Stimulated activated CD8-positive, alpha-beta memory T cell treated with anti-CD3 and anti-CD28 coated beads, Interleukin-15, amount 100 ng/mL, for 1 hour (primary cell): ENCODE measurements around the gene PRKRA.
"Not testable (repeated sequence)": the region's sequence is repeated elsewhere in the genome, so short reads cannot be mapped to it uniquely, and the experiment has no call there.

Source experiments
- DNase-seq: peaks from one replicate; pipeline ENCODE4 v3.0.0-alpha.2; 2020; ENCODE audit warnings: low read depth

The PRKRA gene

DNA sequence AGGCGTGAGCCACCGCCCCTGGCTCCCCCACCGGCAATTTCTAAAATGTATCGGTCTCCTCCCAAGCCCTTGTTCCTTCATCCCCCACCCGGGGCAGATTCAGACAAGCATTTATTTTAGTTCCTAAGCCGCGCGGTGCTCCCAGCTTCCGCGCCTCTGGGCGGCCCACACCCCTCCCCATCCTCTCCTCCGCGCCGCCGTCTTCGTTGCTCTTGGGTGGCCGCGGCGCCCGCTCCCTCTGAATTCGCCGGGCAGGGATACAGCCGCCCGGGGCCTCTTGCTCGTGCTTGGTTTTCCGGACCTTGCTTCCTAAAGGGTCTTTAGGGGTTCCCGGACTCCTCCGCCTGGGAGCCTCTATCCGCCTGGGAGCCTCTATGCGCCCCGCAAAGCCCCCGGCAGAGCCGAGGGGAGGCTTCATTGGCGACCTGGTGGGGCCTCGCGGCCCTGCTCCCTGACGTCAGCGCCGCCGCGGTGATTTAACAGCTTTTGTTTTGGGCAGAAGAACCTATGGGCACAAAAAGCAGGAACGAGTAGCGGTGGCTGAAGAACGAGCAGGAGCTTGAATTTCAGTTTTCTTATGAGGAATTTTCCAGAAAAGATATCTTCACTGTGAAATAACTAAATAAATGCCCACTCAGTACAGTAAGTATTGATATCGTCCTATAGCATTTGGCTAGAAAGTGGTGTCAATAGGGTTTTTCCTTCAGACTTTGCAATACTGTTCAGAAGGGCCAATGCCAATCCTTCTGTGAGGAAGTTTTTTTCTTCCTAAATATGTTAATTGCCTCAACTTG lies 37.3 kb downstream of the PRKRA start:
- DNase-seq, result peak; percentile 57

GRCh38 chr2:178412453-178412852 lies 38.5 kb downstream of the PRKRA start:
- DNase-seq, result not testable (repeated sequence)

- no peak for DNase-seq
These were observed 38.9 kb downstream of the PRKRA start for GRCh38 chr2:178412047-178412446.

- DNase-seq, result no peak
These were observed 41.7 kb downstream of the PRKRA start for GRCh38 chr2:178409261-178409660.

- DNase-seq, result no peak
These were observed 46.6 kb downstream of the PRKRA start for GRCh38 chr2:178404368-178404767.

- DNase-seq, result no peak
These were observed 47.2 kb downstream of the PRKRA start for GRCh38 chr2:178403671-178404306.

GRCh38 chr2:178401994-178402437 lies 49.0 kb downstream of the PRKRA start:
- no peak for DNase-seq

DNA sequence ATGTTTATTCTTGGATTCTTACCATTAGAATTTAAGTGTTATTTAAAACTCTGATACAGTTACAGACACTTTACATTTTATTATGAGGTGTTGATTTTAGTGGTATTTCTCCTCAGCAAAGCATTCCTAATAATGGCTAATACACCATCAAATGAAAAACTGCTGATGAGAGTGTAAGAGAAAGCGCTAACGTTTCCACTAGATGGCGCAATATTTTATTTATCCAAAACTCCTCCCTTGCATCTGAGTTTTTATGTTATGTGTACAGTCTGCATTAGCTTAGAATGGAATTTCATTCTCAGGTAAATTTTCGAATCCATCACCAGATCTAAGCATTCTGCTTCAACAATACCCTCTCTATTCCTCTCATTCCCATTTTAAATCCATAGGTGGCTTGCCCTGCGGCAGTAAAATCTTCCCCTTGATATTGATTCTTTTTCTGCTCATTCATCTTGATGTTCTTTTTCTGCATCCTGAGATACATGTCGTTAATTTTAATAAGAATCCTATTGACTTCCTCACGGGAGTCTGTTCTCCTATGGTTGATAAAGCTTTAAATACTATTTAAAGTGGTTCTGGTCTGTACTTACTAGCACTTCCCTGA lies 53.9 kb downstream of the PRKRA start:
- DNase-seq, result no peak

GRCh38 chr2:178395941-178396570 lies 54.9 kb downstream of the PRKRA start:
- no peak for DNase-seq

GRCh38 chr2:178395295-178395694 lies 55.7 kb downstream of the PRKRA start:
- no peak for DNase-seq

- no peak for DNase-seq
These were observed 56.1 kb downstream of the PRKRA start for GRCh38 chr2:178394859-178395258.

GRCh38 chr2:178392215-178392614 lies 58.8 kb downstream of the PRKRA start:
- DNase-seq, result no peak

DNA sequence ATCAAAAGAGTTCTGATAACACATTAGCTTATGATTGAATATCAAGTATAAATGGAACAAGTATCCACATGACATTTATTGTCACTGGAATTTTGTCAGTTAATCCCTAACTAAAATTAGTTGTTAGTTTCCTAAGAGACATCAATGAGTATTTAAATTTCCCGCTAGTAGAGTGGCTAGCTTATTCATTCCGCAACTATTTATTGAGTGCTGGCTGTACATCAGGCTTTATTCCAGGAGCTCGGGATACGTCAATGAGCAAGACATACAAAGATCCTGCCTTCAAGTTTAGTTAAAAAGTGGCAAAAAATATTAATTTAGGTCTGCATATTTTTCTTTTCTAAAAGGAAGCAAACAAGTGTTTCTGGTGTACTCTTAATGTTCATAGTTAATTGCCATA lies 59.3 kb downstream of the PRKRA start:
- no peak for DNase-seq

DNA sequence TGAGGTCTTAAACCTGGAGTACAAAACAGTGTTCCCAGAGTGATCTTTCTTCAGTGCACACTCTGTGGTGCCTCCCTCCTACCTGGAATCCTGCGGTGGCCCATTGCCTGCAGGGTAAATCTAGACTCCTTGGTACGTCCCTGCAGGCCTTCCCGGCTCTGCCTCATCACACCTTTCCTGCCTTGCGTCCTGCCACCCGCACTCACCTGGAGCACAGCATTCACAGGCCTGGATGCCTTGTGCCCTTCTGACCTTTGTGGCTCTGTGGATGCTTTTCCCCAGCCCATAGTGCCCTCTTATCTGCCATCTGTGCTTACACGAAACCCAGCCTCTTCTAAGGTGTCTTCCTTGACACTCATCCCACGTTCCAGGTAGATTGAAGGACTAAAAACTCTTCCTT lies 62.7 kb downstream of the PRKRA start:
- no peak for DNase-seq

DNA sequence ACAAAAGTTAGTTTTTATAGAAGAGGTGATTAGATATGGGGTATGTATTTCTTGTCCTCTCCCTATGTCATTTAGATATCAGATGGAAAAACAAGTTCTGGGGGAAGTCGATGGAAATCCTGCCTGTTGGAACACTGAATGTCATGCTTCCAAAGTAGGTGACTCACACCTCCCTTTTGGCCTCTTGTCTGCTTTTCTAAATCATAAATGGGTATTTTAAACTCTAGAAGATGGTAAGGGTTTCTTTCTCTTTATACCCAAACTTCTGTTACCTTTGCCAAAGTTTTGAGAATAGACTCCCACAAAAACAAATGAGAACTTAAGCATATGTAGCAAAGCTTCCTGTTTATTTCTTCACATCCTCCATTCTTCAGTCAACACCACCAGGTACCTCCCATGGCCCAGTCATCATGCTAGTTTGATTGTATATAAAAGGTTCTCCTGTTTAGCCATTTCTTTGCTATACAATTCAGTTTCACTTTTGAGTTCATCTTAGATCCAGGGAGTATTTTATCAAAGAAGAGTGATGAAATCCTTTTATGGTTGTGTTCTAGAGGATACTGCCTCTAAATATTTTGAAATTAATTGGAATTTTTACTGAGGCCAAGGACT lies 63.9 kb downstream of the PRKRA start:
- no peak for DNase-seq

GRCh38 chr2:178385595-178386148 lies 65.3 kb downstream of the PRKRA start:
- DNase-seq, result no peak

DNA sequence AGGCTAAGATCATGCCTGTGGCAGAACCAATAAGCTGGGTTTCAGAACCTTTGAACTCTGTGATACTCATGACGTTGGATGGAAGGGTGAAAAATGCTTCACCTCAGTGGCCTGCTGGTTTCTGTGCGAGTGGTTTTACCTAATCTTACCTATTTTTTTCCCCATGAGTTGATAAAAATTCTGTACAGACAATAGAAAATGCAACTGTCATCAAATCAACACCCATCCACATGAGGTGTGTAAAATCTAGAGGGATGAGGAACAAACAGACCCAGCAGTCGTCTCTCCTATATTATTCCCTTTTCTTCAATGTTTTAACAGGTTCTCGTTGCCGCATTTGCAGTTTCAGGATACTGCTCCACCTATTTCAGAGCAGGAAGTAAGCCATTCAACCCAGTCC lies 67.3 kb downstream of the PRKRA start:
- no peak for DNase-seq
